ENCODE data around the gene ONECUT2.

The ONECUT2 gene

GRCh38 chr18:57427429-57428201 lies 7.6 kb upstream of the ONECUT2 start:
- no peak overlapping the region for H3K4me3 ChIP-seq (ENCODE audit: control insufficient read depth, low read depth, low read length)

GRCh38 chr18:57428221-57429150 lies 6.7 kb upstream of the ONECUT2 start:
- H3K4me3 ChIP-seq (ENCODE audit: control insufficient read depth, low read depth, low read length), result no peak overlapping the region
- TF ChIP-seq CTCF (conservative IDR thresholded peaks at IDR 0.05; ENCODE audit: control insufficient read depth, insufficient read depth, low read depth, low read length), result no peak

More at GRCh38 chr18:57427429-57428201, 7.6 kb upstream of the ONECUT2 start:
- DNase-seq (ENCODE audit: low read depth), result no peak
- no peak for TF ChIP-seq CTCF (conservative IDR thresholded peaks at IDR 0.05; ENCODE audit: control insufficient read depth, insufficient read depth, low read depth, low read length)

GRCh38 chr18:57429167-57430078 lies 5.8 kb upstream of the ONECUT2 start:
- DNase-seq (ENCODE audit: low read depth), result no peak
- TF ChIP-seq CTCF (conservative IDR thresholded peaks at IDR 0.05; ENCODE audit: control insufficient read depth, insufficient read depth, low read depth, low read length), result no peak
- no peak overlapping the region for H3K4me3 ChIP-seq (ENCODE audit: control insufficient read depth, low read depth, low read length)

More at GRCh38 chr18:57428221-57429150, 6.7 kb upstream of the ONECUT2 start:
- no peak for DNase-seq (ENCODE audit: low read depth)

GRCh38 chr18:57430079-57431001 lies 4.8 kb upstream of the ONECUT2 start:
- no peak overlapping the region for H3K4me3 ChIP-seq (ENCODE audit: control insufficient read depth, low read depth, low read length)
- no peak for DNase-seq (ENCODE audit: low read depth)
- TF ChIP-seq CTCF (conservative IDR thresholded peaks at IDR 0.05; ENCODE audit: control insufficient read depth, insufficient read depth, low read depth, low read length), result no peak

GRCh38 chr18:57431002-57431382 lies 4.2 kb upstream of the ONECUT2 start:
- TF ChIP-seq CTCF (conservative IDR thresholded peaks at IDR 0.05; ENCODE audit: control insufficient read depth, insufficient read depth, low read depth, low read length), result no peak
- H3K4me3 ChIP-seq (ENCODE audit: control insufficient read depth, low read depth, low read length), result no peak overlapping the region
- DNase-seq (ENCODE audit: low read depth), result no peak

Data from fibroblast of mammary gland (primary cell).